Loucy (cell line): ENCODE measurements around the gene NELFCD.

Source experiments
- H2AFZ ChIP-seq: fragments of 200-600 bp; sonication (generic); 2 replicates; pipeline ENCODE4 v1.6.0; 2016; ENCODE audit warnings: antibody characterized with exemption, mild to moderate bottlenecking, low read length, moderate library complexity
- H3F3A ChIP-seq: fragments of 200-600 bp; 2 replicates; pipeline ENCODE4 v1.6.0; 2016; ENCODE audit warnings: antibody characterized with exemption, low read depth, mild to moderate bottlenecking
- H3K27me3 ChIP-seq: fragments of 200-600 bp; sonication (generic); 2 replicates; pipeline ENCODE4 v1.6.1; 2014; ENCODE audit warnings: low read length, mild to moderate bottlenecking; ENCODE audit not compliant: insufficient read depth, poor library complexity, severe bottlenecking
- H3K36me3 ChIP-seq: fragments of 200-600 bp; sonication (generic); 2 replicates; pipeline ENCODE4 v1.6.1; 2016; ENCODE audit warnings: low read length; ENCODE audit not compliant: insufficient read depth
- H3K4me1 ChIP-seq: fragments of 200-600 bp; sonication (generic); 2 replicates; pipeline ENCODE4 v1.5.1; 2014; ENCODE audit warnings: low read length, mild to moderate bottlenecking; ENCODE audit not compliant: insufficient read depth, poor library complexity, severe bottlenecking
- H3K4me2 ChIP-seq: fragments of 200-600 bp; sonication (generic); 2 replicates; pipeline ENCODE4 v1.6.0; 2014; ENCODE audit warnings: antibody characterized with exemption, low read length, low read depth, mild to moderate bottlenecking; ENCODE audit not compliant: poor library complexity, severe bottlenecking
- H3K4me3 ChIP-seq: fragments of 200-600 bp; sonication (generic); 2 replicates; pipeline ENCODE4 v1.5.1; 2014; ENCODE audit warnings: low read length, mild to moderate bottlenecking, mixed read lengths; ENCODE audit not compliant: poor library complexity, severe bottlenecking
- H3K79me2 ChIP-seq: fragments of 200-600 bp; sonication (generic); 2 replicates; pipeline ENCODE4 v1.6.1; 2014; ENCODE audit warnings: low read length; ENCODE audit not compliant: insufficient read depth
- H3K9ac ChIP-seq: fragments of 200-600 bp; sonication (generic); 2 replicates; pipeline ENCODE4 v1.6.0; 2014; ENCODE audit warnings: mild to moderate bottlenecking, low read depth, low read length, moderate library complexity; ENCODE audit not compliant: poor library complexity, severe bottlenecking
- H3K9me2 ChIP-seq: fragments of 200-600 bp; sonication (generic); replicated peaks from 2 replicates; pipeline ENCODE4 v1.6.1; 2016; ENCODE audit warnings: low read depth, low read length, mixed read lengths
- H3K9me3 ChIP-seq: fragments of 200-600 bp; sonication (generic); 2 replicates; pipeline ENCODE4 v1.6.1; 2014; ENCODE audit warnings: mild to moderate bottlenecking, antibody characterized with exemption, low read length, low read depth; ENCODE audit not compliant: insufficient read depth
- H4K20me1 ChIP-seq: fragments of 200-600 bp; sonication (generic); 2 replicates; pipeline ENCODE4 v1.6.0; 2014; ENCODE audit warnings: antibody characterized with exemption, low read length, mild to moderate bottlenecking; ENCODE audit not compliant: insufficient read depth, poor library complexity, severe bottlenecking
- EZH2phosphoT487 ChIP-seq: fragments of 200-600 bp; IDR thresholded peaks from 2 replicates; pipeline ENCODE4 v1.6.1; 2018; ENCODE audit warnings: antibody characterized with exemption, mild to moderate bottlenecking, moderate library complexity, borderline replicate concordance
- TF ChIP-seq, protein P1 (sequence below): fragments of 200-600 bp; sonication (generic); conservative IDR thresholded peaks from 2 replicates; pipeline ENCODE4 v1.5.1; 2014; ENCODE audit warnings: mild to moderate bottlenecking, antibody characterized with exemption, low read length

The NELFCD gene

DNA sequence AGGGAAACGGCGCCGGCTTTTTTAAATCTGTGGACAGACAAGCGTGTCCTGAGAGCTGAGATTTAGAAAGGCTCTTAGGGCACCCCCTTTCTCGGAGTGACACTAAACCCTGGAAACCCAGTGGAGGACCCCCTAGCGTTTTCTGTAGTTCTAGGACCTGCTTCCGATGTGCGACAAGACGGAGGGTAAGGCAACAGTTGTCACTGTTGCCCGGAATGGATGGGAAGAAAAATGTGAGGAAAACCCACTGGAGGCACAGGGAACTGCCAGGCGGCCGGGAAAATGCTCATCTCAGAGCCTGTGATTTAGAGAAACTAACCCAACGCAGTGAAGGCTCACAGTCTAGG lies 51.6 kb downstream of the NELFCD start:
- Histone ChIP-seq H3K4me2 (peak overlapping the region; percentile 62), H3K9me2 (no peaks in the 10 kb centered on the region), H3K27me3 (no peaks in the 10 kb centered on the region), H3K4me3 (peak overlapping the region; percentile 69), H3K79me2 (peaks cover 76% of the 10 kb centered on the region), H3K36me3 (peaks cover 72% of the 10 kb centered on the region), H2AFZ (no peak overlapping the region), H3F3A (no peaks in the 10 kb centered on the region; the same call in 1 of the 2 replicates), H3K9me3 (no peaks in the 10 kb centered on the region), H4K20me1 (peaks cover 64% of the 10 kb centered on the region), H3K9ac (peak overlapping the region; percentile 63), H3K4me1 (peaks cover 28% of the 10 kb centered on the region)
- no peak for TF ChIP-seq EZH2phosphoT487
- TF ChIP-seq, protein P1, sequence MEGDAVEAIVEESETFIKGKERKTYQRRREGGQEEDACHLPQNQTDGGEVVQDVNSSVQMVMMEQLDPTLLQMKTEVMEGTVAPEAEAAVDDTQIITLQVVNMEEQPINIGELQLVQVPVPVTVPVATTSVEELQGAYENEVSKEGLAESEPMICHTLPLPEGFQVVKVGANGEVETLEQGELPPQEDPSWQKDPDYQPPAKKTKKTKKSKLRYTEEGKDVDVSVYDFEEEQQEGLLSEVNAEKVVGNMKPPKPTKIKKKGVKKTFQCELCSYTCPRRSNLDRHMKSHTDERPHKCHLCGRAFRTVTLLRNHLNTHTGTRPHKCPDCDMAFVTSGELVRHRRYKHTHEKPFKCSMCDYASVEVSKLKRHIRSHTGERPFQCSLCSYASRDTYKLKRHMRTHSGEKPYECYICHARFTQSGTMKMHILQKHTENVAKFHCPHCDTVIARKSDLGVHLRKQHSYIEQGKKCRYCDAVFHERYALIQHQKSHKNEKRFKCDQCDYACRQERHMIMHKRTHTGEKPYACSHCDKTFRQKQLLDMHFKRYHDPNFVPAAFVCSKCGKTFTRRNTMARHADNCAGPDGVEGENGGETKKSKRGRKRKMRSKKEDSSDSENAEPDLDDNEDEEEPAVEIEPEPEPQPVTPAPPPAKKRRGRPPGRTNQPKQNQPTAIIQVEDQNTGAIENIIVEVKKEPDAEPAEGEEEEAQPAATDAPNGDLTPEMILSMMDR = no peak

DNA sequence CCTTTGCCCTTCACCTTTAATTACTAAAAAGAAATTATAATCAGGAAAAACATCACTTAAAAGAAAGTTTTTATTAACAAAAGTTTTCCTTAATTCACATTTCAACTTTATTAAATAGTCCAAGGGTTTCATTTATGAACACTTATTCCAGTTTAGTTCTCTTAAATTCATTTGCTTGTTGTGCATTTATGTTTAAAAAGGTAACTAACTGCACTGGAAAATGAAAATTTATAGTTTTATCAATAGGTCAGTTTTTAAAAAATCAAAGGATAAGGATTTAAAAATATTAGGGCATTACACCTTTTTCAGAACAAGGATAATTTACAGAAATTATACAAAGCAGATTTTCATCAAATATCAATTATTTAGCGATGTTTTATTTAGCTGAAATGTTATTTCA lies 52.0 kb downstream of the NELFCD start:
- Histone ChIP-seq H3F3A (no peaks in the 10 kb centered on the region; the same call in 1 of the 2 replicates), H3K9me3 (no peaks in the 10 kb centered on the region), H3K4me1 (peaks cover 29% of the 10 kb centered on the region), H4K20me1 (peaks cover 64% of the 10 kb centered on the region), H3K36me3 (peaks cover 72% of the 10 kb centered on the region), H3K9ac (peak overlapping the region; percentile 63), H3K27me3 (no peaks in the 10 kb centered on the region), H3K4me2 (peak overlapping the region; percentile 62), H3K79me2 (peaks cover 76% of the 10 kb centered on the region), H2AFZ (no peak overlapping the region), H3K9me2 (no peaks in the 10 kb centered on the region), H3K4me3 (peak overlapping the region; percentile 69)
- TF ChIP-seq, protein P1 = no peak
- no peak for TF ChIP-seq EZH2phosphoT487

DNA sequence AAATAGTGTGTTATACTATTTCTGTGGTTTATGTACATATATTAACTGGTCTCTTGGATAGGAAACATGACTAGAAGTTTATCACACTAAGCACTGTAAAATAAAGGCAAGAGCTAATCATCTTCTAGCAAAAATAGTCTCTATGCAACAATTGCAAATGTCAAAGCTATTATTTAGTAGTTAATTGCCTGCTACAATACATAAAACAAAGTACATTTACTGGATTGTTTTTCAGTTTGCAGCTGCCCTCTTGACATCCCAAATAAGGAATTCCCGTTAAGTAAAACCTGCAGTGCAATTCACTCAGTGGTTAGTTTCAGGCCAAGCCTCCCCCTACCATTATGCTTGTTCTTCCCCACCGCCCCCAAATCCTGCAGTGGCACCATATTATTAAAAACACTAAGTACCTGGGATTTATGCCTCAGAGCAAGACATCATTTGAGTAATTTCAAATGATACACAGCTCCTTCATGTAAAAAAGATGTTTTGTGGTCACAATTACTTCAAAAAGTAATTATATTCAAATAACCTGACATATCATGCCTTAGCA lies 52.6 kb downstream of the NELFCD start:
- peaks cover 63% of the 10 kb centered on the region for H4K20me1 ChIP-seq
- peaks cover 28% of the 10 kb centered on the region for H3K4me1 ChIP-seq
- H3K4me3 ChIP-seq = no peak overlapping the region
- H3K36me3 ChIP-seq = peaks cover 70% of the 10 kb centered on the region; the same call in 1 of the 2 replicates
- TF ChIP-seq EZH2phosphoT487 = no peak
- TF ChIP-seq, protein P1 = no peak
- no peaks in the 10 kb centered on the region for H3K9me3 ChIP-seq
- no peaks in the 10 kb centered on the region; the same call in 1 of the 2 replicates for H3F3A ChIP-seq
- H3K9me2 ChIP-seq = no peaks in the 10 kb centered on the region
- no peak overlapping the region for H2AFZ ChIP-seq
- H3K4me2 ChIP-seq = no peak overlapping the region
- H3K27me3 ChIP-seq = no peaks in the 10 kb centered on the region
- peaks cover 77% of the 10 kb centered on the region for H3K79me2 ChIP-seq
- no peak overlapping the region for H3K9ac ChIP-seq
